H4 (cell line): ENCODE measurements around the gene LEPR. TPM values are rescaled to one million over a fixed set of nuclear protein-coding genes. Genes with fewer than 3 reads are reported as not detected.
"Not testable (repeated sequence)": the region's sequence is repeated elsewhere in the genome, so short reads cannot be mapped to it uniquely, and the experiment has no call there.

Source experiments
- DNase-seq: peaks from one replicate; pipeline ENCODE4 v3.0.0-alpha.2; 2015; ENCODE audit warnings: low spot score
- total RNA-seq: library from RNA; depleted of rRNA; stranded (reverse); fragments of >200 nt; shearing (Covaris generic); gene quantifications from 2 replicates; pipeline ENCODE4 v1.2.3, GENCODE V29; 2014

The LEPR gene
- total RNA-seq, 1 experiment from 2014 or later = 1.9 TPM

DNA sequence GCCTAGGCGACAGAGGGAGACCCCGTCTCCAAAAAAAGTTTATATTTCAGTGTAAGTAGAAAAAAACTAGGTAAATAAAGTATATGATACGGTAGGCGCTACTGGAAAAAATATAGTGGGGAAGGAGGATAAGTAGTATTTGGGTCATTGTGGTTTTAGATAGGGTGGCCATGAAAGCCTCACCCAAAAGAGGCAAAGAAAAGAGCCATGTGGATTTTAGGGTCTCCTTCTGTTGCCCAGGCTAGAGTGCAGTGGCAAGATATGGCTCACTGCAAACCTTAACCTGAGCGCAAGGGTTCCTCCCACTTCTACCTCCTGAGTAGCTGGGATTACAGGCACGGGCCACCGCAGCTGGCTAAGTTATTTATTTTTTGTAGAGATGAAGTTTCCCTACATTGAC lies 17.1 kb downstream of the LEPR start:
- no peak for DNase-seq

DNA sequence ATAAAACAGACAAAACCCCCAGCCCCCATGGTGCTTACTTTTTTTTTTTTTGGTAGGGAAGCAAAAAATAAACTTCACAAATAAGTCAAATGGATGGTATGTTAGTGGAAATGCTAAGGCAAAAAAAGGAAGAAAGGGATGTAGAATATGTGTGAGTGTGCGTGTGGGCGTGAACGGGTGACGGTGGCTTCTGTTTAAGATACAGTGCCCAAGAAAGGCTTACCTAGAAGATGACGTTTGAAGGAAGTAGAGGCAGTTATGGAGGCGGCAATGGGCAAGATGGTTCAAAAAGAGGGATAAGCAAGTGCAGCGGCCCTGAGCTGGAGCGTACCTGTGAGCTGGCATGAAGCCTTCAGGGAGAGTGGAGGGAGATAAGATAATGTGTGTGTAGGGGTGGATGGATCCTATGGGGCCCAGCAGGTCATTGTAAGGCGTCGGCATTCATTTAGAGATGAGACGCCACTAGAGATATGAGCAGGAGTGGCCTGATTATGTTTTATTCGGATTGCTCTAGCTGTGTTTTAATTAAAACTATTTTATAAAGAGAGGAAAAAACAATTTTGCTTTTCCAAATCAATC lies 19.9 kb downstream of the LEPR start:
- DNase-seq = no peak

DNA sequence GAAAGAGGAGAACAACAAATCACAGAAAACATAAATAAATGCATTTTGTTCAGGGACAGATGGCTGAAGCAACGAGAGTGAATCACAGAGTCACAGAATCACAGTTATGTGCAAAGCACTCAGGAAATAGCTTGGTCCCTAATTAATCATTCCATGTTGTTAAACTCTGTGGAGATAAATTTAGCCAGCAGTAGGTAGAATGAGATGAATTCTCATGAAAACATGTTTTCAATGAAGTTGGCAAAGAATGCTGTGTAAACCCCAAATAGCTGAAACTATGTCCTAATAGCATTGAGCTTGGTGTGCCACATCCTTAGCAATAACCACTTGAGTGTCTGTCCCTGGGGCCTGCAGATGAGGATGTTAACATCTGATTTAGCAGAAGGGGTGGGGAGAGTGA lies 20.4 kb downstream of the LEPR start:
- no peak for DNase-seq

- DNase-seq = no peak
These were observed 21.0 kb downstream of the LEPR start for GRCh38 chr1:65441464-65441863.

DNA sequence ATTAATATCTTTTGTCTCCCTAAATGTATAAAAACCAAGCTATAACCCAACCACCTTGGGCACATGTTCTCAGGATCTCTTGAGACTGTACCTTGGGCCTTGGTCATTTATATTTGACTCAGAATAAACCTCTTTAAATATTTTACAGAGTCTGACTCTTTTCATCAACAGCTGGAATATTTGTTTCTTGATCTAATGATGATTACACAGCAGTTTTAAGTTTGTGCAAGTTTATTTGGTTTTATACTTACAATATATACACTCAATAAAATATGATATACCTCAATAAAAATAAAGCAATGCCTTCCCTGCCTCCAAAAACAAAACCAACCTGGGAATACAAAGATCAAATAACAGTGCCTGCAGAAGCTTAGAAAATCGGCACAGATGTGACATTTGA lies 22.0 kb downstream of the LEPR start:
- DNase-seq = no peak

- no peak for DNase-seq
These were observed 23.2 kb downstream of the LEPR start for GRCh38 chr1:65443647-65444046.

- no peak for DNase-seq
These were observed 23.7 kb downstream of the LEPR start for GRCh38 chr1:65444128-65444640.

GRCh38 chr1:65445837-65446236 lies 25.4 kb downstream of the LEPR start:
- no peak for DNase-seq

GRCh38 chr1:65449214-65449823 lies 28.9 kb downstream of the LEPR start:
- no peak for DNase-seq

- DNase-seq = not testable (repeated sequence)
These were observed 35.2 kb downstream of the LEPR start for GRCh38 chr1:65455678-65456077.

- DNase-seq = no peak
These were observed 36.0 kb downstream of the LEPR start for GRCh38 chr1:65456481-65456880.

DNA sequence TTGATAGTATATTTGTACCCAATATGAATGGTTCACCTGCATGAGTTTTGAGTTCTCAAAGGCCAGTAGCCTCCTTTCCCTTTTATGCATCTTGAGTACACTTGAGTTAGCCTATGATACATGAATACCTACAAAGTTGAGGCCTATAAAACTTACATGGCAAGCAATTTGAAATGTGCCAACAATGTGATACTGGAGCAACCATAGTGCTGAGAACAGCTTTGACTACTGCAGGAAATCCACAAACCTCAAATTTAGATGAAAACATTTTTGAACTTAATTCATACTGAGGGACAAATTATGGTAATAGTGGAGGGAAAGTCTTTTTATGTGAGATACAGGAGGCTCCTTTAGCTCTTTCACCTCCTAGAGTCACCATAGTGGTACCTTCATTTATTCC lies 37.4 kb downstream of the LEPR start:
- no peak for DNase-seq

- no peak for DNase-seq
These were observed 38.4 kb downstream of the LEPR start for GRCh38 chr1:65458730-65459396.

GRCh38 chr1:65459397-65459768 lies 38.9 kb downstream of the LEPR start:
- DNase-seq = peak; percentile 60

GRCh38 chr1:65465837-65466236 lies 45.4 kb downstream of the LEPR start:
- not testable (repeated sequence) for DNase-seq

DNA sequence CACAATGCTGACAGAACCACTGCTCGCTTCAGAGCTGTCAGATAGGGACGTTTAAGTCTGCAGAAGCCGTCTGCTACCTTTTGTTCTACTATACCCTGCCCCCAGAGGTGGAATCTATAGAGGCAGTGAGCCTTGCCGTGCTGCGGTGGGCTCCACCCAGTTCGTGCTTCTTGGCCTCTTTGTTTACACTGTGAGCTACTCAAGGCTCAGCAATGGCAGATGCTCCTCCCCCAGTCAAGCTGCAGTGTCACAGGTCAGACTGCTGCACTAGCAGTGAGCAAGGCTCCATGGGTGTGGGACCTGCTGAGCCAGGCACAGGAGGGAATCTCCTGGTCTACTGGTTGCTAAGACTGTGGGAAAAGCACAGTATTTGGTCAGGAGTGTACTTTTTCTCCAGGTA lies 47.1 kb downstream of the LEPR start:
- peak; percentile 90 for DNase-seq

DNA sequence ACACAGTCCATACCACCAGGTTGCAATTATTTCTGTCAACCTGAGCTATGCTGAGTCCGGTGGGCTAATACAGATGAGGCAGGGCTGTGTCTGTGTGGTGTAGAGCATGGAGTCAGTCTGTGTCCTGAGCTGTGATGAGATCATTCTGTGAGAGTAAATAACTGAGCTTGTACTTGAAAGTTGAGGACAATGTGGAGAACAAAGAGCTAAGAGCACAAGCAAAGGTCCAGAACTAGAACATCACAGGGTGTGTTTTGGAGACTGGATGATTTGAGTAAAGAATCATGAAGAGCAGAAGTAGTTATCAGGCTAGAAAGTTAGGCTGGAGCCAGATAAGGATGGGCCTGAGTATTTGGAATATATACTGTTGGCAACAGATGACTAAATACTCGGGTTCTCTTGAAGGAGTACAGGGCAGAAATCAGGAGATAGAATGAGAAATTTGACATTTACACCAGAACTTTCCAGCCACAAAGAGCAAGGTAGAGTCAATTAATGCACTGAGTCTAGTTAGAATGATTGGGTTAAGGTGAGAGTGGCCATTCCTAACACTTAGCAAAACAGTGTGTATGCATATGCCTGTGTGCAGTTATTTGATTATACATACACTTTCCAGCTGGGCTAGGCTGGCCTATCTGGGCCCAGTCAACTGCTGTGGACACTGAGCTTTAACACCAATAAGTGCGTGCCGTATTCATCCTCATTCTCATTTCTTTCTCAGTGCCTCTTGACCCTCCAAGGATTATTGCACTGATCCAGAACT lies 48.8 kb downstream of the LEPR start:
- peak; percentile 10 for DNase-seq

- peak; percentile 23 for DNase-seq
These were observed 49.4 kb downstream of the LEPR start for GRCh38 chr1:65469889-65470340.
